Activated CD8-positive, alpha-beta memory T cell treated with anti-CD3 and anti-CD28 coated beads for 48 hours (primary cell): Measurements from ENCODE around the gene HHIPL1.

Source experiments
- DNase-seq, 3 experiments: peaks; one replicate each; pipeline ENCODE4 v3.0.0-alpha.2; 2020; ENCODE audit warnings: low read depth in 2 of 3, low spot score in 2 of 3

HHIPL1 gene

GRCh38 chr14:99674064-99674650 lies 29.2 kb downstream of the HHIPL1 start:
- no peak for DNase-seq

DNA sequence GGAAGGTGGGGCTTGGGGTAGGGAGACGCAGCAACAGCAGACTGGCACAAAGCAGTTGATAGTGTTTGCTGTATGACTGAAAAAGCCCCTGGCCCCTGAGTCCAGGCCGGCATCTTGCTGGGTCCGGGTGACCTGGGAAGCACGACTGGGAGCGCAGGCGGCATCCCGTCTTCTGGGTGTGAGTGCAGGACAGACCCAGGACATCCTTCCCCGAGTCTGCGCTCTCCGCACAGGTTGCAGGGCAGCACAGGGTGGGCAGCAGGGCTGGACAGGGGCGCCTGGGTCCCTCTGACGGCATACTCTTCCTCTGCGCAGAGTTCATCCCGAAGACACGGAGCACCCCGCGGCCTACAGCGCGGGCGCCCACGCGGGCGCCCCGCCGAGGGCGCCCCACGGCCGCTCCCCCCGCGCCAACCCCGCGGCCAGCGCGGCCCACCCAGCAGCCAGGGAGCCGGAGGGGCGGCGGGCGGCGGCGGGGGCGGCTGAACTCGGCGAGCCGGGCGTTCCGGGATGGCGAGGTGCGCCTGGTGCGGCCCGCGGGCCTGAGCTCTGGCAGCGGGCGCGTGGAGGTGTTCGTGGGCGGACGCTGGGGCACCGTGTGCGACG lies 29.9 kb downstream of the HHIPL1 start:
- no peak for DNase-seq

DNA sequence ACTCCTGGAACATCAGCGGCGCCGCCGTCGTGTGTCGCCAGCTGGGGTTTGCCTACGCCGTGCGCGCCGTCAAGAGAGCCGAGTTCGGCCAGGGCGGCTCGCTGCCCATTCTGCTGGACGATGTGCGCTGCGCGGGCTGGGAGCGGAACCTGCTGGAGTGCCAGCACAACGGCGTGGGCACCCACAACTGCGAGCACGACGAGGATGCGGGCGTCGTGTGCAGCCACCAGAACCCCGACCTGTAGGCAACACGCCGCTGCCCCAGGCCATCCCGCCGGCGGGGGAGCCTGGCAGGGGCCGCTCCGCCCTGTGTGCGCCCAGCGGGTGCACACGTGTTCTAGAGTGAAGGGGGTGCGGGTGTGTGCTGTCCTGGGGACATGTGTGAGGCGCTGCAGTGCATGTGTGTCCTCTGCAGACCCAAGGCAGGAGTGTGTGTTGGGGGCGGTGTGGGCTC lies 30.5 kb downstream of the HHIPL1 start:
- no peak for DNase-seq

GRCh38 chr14:99675951-99676350 lies 31.0 kb downstream of the HHIPL1 start:
- DNase-seq, result no peak

GRCh38 chr14:99676657-99677056 lies 31.7 kb downstream of the HHIPL1 start:
- DNase-seq, result no peak

- DNase-seq, result no peak
Observed at GRCh38 chr14:99677231-99678140, 32.6 kb downstream of the HHIPL1 start.

DNA sequence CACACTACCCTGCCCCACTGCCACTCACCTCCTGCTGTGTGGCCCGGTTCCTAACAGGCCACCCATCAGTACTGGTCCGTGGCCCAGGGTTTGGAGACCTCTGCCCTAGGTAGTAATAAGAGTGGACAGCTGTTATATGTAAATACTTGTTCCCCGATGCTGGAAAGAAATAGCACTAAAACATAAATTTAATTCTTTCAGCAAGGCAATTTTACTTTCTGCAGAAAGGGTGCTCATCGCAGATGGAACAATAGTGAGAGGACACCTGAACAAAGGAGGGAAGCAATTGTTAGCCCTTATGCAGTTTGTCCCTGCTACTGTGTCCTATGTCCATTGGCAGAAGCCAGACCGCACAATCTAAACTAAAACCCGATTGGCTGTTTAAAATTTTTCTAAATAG lies 33.3 kb downstream of the HHIPL1 start:
- no peak for DNase-seq

- no peak for DNase-seq
Observed at GRCh38 chr14:99679111-99679510, 34.2 kb downstream of the HHIPL1 start.

DNA sequence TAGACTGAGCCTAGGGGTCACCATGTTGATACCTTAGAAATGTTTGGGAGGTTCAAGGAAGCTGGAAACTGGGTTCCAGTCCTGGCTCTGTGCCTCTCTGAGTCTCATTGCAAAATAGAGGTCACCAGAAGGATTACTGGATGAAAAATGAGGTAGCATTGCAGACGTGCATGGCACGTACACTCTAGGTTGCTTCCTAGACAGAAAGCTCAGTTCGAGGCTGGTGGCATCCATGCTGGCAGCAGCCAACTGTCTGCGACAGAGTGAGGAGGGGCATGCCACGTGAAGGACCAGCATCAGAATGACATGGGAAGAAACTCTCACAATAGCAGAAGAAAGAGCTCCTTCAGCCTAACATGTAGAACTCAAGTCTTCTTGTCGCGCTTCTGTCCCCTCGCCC lies 34.6 kb downstream of the HHIPL1 start:
- no peak for DNase-seq

- no peak for DNase-seq
Observed at GRCh38 chr14:99679996-99680395, 35.1 kb downstream of the HHIPL1 start.

GRCh38 chr14:99681101-99681831 lies 36.3 kb downstream of the HHIPL1 start:
- DNase-seq, result no peak

- no peak for DNase-seq
Observed at GRCh38 chr14:99681832-99682148, 36.9 kb downstream of the HHIPL1 start.

DNA sequence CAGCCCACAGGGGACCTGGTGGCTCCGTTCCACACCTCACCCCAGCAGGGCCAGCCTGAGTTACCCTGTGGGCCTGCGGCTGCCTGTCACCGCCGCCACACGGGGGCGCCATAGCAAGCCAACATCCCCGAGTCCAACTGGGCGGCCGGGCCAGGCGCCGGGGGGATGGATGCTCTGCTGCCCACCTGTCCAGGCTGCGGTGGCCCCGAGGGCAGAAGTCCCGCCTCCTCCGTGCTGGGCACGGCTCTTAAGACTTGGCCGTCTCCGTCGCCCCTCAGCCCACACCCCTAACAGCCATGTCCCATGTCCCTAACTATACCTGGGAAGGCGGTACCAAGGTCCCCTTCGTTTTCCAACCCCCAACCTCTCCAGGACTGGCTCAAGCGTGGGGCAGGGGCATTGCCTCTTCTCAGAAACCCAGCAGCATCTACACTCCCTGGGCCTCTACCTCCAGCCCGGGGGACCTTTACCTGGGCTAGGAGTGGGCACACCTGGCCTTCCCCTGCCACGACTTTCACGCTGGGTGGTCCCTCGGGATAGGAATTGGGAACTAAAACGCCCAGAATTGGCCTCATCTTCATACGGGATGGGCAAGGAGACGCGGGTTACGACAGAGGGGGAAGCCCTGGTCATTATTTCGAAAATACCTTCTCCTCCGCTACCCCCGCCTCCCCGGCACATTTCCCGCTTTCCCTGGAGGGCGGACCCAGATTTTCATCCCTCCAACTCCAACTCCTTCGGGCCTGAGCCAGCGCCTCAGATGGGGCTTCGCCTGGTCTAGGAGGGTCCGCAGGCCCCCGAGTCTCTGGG lies 38.1 kb downstream of the HHIPL1 start:
- peak; percentile 61 to 83 (median 79) for DNase-seq

DNA sequence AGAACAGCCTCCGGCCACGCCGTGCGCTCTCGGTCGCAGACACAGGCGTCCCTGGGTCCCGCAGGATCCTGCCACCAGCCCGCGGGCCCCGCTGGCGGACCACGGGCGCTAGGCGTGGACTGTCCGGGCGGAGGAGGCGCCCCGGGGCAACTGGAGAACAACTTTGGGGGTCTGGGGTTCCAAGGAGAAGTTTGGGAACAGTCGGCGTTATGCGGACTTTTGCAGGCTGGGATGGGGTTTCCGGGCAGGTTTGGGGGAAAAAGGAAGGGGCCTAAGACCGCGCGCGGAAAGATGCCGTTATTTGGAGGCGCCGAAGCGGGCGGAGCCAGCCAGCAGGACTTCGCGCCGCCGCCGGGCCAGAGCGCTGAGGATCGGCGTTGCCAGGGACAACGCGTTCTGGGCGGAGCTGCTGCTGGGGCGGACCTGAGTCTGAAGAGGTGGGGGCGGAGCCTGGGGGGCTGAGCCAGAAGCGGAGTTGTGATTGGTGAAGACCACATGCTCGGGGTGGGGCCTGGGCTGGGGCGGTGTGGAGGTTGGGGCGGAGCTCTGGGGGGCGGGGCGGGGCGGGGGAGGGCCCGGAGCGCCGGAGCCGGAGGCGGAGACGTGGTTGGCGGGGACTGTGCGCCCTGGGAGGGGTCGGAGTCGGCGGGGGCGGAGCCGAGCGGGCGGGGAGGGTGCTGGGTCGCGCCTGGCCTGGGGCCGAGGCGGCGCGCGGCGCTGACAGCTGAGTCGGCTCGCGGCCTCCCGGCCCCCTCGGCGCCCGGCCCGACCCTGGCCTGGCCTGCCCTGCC lies 38.9 kb downstream of the HHIPL1 start, which contains the start of gene CYP46A1:
CYP46A1 (plus strand) TSS at position 680 of the 791 bp plus-strand sequence. CDS start 120 bp downstream, outside the sequence.
- DNase-seq, result peak; percentile 95 to 98 (median 96)

GRCh38 chr14:99684410-99684934 lies 39.5 kb downstream of the HHIPL1 start:
- peak in 1 of 3 experiments; percentile 13 for DNase-seq

DNA sequence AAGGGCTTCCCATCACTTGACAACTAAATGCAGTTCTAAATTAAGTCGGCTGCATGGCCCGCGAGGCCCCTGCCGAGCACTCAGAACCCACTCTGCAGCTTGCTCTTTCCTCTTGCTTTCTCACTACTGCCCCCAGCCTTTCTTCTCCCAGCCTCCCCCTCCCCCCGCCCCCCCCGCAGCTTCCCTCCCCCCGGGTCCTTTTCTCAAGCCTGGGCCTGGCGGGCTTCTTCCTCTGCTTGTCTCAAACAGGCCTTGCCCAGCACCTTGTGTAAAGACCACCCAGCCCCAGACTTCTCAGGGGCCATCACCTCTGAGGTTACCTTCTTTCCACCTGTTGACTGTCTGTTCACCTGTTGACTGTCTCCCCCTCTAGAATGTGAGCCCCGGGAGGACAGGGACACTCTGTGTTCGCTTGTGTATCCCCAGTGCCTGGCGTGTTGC lies 40.2 kb downstream of the HHIPL1 start:
- no peak for DNase-seq

GRCh38 chr14:99685596-99685995 lies 40.7 kb downstream of the HHIPL1 start:
- no peak for DNase-seq

DNA sequence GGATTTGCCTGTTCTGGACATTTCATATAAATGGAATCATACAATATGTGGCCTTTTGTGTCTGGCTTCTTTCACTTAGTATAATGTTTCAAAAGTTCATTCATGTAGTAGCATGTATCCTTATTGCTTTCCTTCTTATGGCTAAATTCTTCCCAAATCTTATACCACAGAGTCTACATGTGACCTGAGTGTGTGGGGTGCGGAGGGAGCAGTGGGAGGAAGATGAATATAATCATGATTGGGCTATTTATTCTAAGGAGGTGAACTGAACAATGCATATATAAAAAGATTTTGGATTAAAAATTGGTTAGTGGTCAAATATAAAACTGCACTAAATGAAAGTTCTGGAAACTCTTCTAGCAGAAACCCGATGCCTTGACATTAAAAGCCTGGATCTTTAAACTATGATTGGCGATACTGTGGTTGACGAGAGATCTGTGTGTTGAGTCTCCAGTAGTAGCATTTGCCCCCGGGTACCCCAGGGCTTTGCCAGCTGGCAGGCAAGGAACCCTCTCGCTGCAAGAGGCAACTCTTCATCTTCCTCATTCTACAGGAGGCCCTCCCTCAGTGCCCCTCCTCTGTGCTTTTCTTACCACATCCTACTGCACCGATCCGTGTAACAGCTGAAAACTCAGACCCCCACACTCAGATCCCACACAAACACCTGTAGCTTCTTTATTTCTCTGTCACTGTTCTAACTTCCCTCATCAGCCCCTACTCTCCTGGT lies 41.8 kb downstream of the HHIPL1 start:
- no peak for DNase-seq
